CD14-positive monocyte (primary cell): Measurements from ENCODE around the gene CD2AP. TPM values are rescaled to one million over a fixed set of nuclear protein-coding genes. Genes with fewer than 3 reads are reported as not detected.

ENCODE experiments used
- DNase-seq, 3 donors: peaks; one replicate each; pipeline ENCODE4 v3.0.0-alpha.2; 2011 to 2022
- H2AFZ ChIP-seq: 2 replicates; pipeline ENCODE4 v1.6.0; 2012; ENCODE audit warnings: mild to moderate bottlenecking, low read depth, low read length, inconsistent platforms; ENCODE audit not compliant: insufficient read depth, poor library complexity, severe bottlenecking
- H3K27ac ChIP-seq, 2 donors: 1 replicate in 1 of 2; 2 replicates in 1 of 2; pipeline ENCODE4 v1.5.1; 2012 to 2013; ENCODE audit warnings: low read length in 2 of 2, control low read depth in 1 of 2, inconsistent platforms in 1 of 2, low read depth in 1 of 2, mild to moderate bottlenecking in 1 of 2
- H3K27me3 ChIP-seq, 2 donors: one replicate each; pipeline versions ENCODE4 v1.6.0 to v1.6.1; 2011 to 2013; ENCODE audit warnings: low read length in 2 of 2; ENCODE audit not compliant: control insufficient read depth in 2 of 2, insufficient read depth in 2 of 2
- H3K36me3 ChIP-seq, 2 donors: replicated peaks in 1 of 2; 1 replicate in 1 of 2; 2 replicates in 1 of 2; pipeline versions ENCODE4 v1.5.1 to v1.6.1; 2012 to 2013; ENCODE audit warnings: low read length in 2 of 2, control low read depth in 1 of 2, inconsistent platforms in 1 of 2, mild to moderate bottlenecking in 1 of 2; ENCODE audit not compliant: insufficient read depth in 2 of 2, control insufficient read depth in 1 of 2
- H3K4me1 ChIP-seq, 2 donors: 1 replicate in 1 of 2; 2 replicates in 1 of 2; pipeline versions ENCODE4 v1.5.1 to v1.6.1; 2012 to 2013; ENCODE audit warnings: low read length in 2 of 2, control low read depth in 1 of 2, inconsistent platforms in 1 of 2, mild to moderate bottlenecking in 1 of 2, moderate library complexity in 1 of 2; ENCODE audit not compliant: insufficient read depth in 2 of 2, control insufficient read depth in 1 of 2
- H3K4me2 ChIP-seq: replicated peaks from 2 replicates; pipeline ENCODE3; 2012; ENCODE audit warnings: low read length, moderate library complexity, mild to moderate bottlenecking; ENCODE audit not compliant: poor library complexity, severe bottlenecking; ENCODE audit errors: extremely low read depth
- H3K4me3 ChIP-seq, 3 experiments: fragments of 200-600 bp in 1 of 3; sonication (generic) in 1 of 3; replicated peaks in 1 of 3; 1 replicate in 2 of 3; 2 replicates in 1 of 3; pipeline ENCODE4 v1.5.1; 2011 to 2013; ENCODE audit warnings: low read length in 3 of 3, mild to moderate bottlenecking in 3 of 3, control low read depth in 2 of 3, low read depth in 2 of 3, inconsistent platforms in 1 of 3, moderate library complexity in 1 of 3
- H3K79me2 ChIP-seq: 2 replicates; pipeline ENCODE4 v1.6.0; 2012; ENCODE audit warnings: mild to moderate bottlenecking, control low read depth, inconsistent platforms, low read length, moderate library complexity; ENCODE audit not compliant: insufficient read depth
- H3K9ac ChIP-seq: 2 replicates; pipeline ENCODE4 v1.6.0; 2017; ENCODE audit warnings: low read length, mild to moderate bottlenecking; ENCODE audit not compliant: insufficient read depth, poor library complexity, severe bottlenecking
- H3K9me3 ChIP-seq, 2 donors: replicated peaks in 1 of 2; 1 replicate in 1 of 2; 2 replicates in 1 of 2; pipeline versions ENCODE4 v1.5.1 to v1.6.1; 2012 to 2013; ENCODE audit warnings: low read length in 2 of 2, control low read depth in 1 of 2; ENCODE audit not compliant: control insufficient read depth in 1 of 2, insufficient read depth in 1 of 2
- H4K20me1 ChIP-seq: 2 replicates; pipeline ENCODE4 v1.6.0; 2012; ENCODE audit warnings: mild to moderate bottlenecking, low read length, control low read depth, moderate library complexity; ENCODE audit not compliant: insufficient read depth
- H3K27ac Mint-ChIP-seq, 7 donors: one replicate each; pipeline ENCODE4 v1.8.0; 2020; ENCODE audit warnings: mild to moderate bottlenecking in 7 of 7, mixed read lengths in 7 of 7, moderate library complexity in 6 of 7, inconsistent platforms in 2 of 7
- H3K27me3 Mint-ChIP-seq, 3 donors: one replicate each; pipeline ENCODE4 v1.8.0; 2021 to 2022; ENCODE audit warnings: low read depth in 3 of 3, mild to moderate bottlenecking in 3 of 3, mixed read lengths in 3 of 3, moderate library complexity in 3 of 3, inconsistent platforms in 1 of 3
- H3K36me3 Mint-ChIP-seq, 2 donors: one replicate each; pipeline ENCODE4 v1.8.0; 2020; ENCODE audit warnings: mixed read lengths in 2 of 2, inconsistent platforms in 1 of 2, mild to moderate bottlenecking in 1 of 2
- H3K4me1 Mint-ChIP-seq: one replicate; pipeline ENCODE4 v1.8.0; 2020; ENCODE audit warnings: mild to moderate bottlenecking, mixed read lengths
- H3K4me3 Mint-ChIP-seq, 2 donors: one replicate each; pipeline ENCODE4 v1.8.0; 2020; ENCODE audit warnings: mild to moderate bottlenecking in 2 of 2, mixed read lengths in 2 of 2, moderate library complexity in 1 of 2
- H3K9me3 Mint-ChIP-seq, 7 donors: one replicate each; pipeline ENCODE4 v1.8.0; 2020 to 2022; ENCODE audit warnings: mixed read lengths in 7 of 7, mild to moderate bottlenecking in 6 of 7, moderate library complexity in 6 of 7, inconsistent platforms in 2 of 7
- CTCF ChIP-seq: fragments of 200-600 bp; IDR thresholded peaks from one replicate; pipeline ENCODE4 v1.8.0; 2022; ENCODE audit warnings: antibody characterized with exemption, mild to moderate bottlenecking
- WGBS: methylation state at CpG from one replicate; pipeline ENCODE4 v1.1.5; 2013; ENCODE audit warnings: missing lambda C conversion rate; ENCODE audit not compliant: insufficient coverage; 5-methylcytosine and 5-hydroxymethylcytosine counted together
- intact Hi-C, 2 donors: fragments of 100-400 bp; cut with micrococcal nuclease; formaldehyde crosslinking; loops; one replicate each; pipeline versions ENCODE4 v1.15.0 to v1.15.1; 2023
- polyA plus RNA-seq, 3 donors: library from polyadenylated mRNA; depleted of rRNA in 1 of 3; unstranded in 2 of 3; stranded (reverse) in 1 of 3; fragments of 300-500 nt in 2 of 3; fragments of >200 nt in 1 of 3; fragmentation: Illumina TruSeq in 2 of 3; gene quantifications; 1 replicate in 2 of 3; 2 replicates in 1 of 3; pipeline ENCODE4 v1.2.3, GENCODE V29; 2012 to 2021

CD2AP gene
- polyA plus RNA-seq, 3 donors: 1.5 to 2.4 (median 2.0) TPM

- no peak for DNase-seq
- H2AFZ ChIP-seq: no peak overlapping the region
- H3K27me3 Mint-ChIP-seq: peaks cover 0 to 6% (median 2%) of the 10 kb centered on the region in 3 donors
- H3K4me3 ChIP-seq: no peak overlapping the region
- no peaks in the 10 kb centered on the region for H3K27me3 ChIP-seq
- intact Hi-C loops: no loop called here
- no peak overlapping the region for H3K27ac Mint-ChIP-seq
- 86% methylated on average over 1 of the region's 2 CpGs for WGBS
- peaks cover 3 to 14% (median 12%) of the 10 kb centered on the region in 7 donors for H3K9me3 Mint-ChIP-seq
- no peak for TF ChIP-seq CTCF
- peaks cover 0 to 1% of the 10 kb centered on the region in 2 donors for H3K36me3 Mint-ChIP-seq
- no peaks in the 10 kb centered on the region for H3K36me3 ChIP-seq
- H3K27ac ChIP-seq: no peak overlapping the region
- no peak overlapping the region for H3K4me3 Mint-ChIP-seq
- peaks cover 26 to 28% of the 10 kb centered on the region in 2 donors for H3K4me1 ChIP-seq
- H4K20me1 ChIP-seq: no peaks in the 10 kb centered on the region
- no peak overlapping the region for H3K9ac ChIP-seq
- H3K4me1 Mint-ChIP-seq: peaks cover 29% of the 10 kb centered on the region
- peaks cover 7% of the 10 kb centered on the region in 2 donors for H3K9me3 ChIP-seq
- no peaks in the 10 kb centered on the region for H3K79me2 ChIP-seq
- H3K4me2 ChIP-seq: no peak overlapping the region
Observed at GRCh38 chr6:47435254-47435612, 42.4 kb upstream of the CD2AP start.

- no peak for TF ChIP-seq CTCF
- Histone ChIP-seq H3K9me3 (no peaks in the 10 kb centered on the region), H3K4me2 (peak overlapping the region; percentile 27), H3K27ac (no peak overlapping the region), H3K79me2 (no peaks in the 10 kb centered on the region), H3K4me3 (no peak overlapping the region), H3K27me3 (no peaks in the 10 kb centered on the region), H3K36me3 (no peaks in the 10 kb centered on the region), H2AFZ (peak overlapping the region; percentile 21), H3K4me1 (peaks cover 26 to 28% of the 10 kb centered on the region in 2 donors), H3K9ac (no peak overlapping the region), H4K20me1 (no peaks in the 10 kb centered on the region)
- Mint-ChIP-seq H3K36me3 (peaks cover 0 to 1% of the 10 kb centered on the region in 2 donors), H3K4me3 (peak overlapping the region in 1 of 2 donors; percentile 32), H3K27me3 (peaks cover 0 to 6% (median 2%) of the 10 kb centered on the region in 3 donors), H3K27ac (peak overlapping the region in 3 of 7 donors; percentile 38 to 83 (median 72)), H3K9me3 (peaks cover 0 to 4% (median 0%) of the 10 kb centered on the region in 7 donors), H3K4me1 (peaks cover 33% of the 10 kb centered on the region)
- DNase-seq: peak in 2 of 3 donors; percentile 13 to 24
- WGBS: 18% methylated on average over 2 of the region's 4 CpGs
- intact Hi-C loops: no loop called here
Observed at GRCh38 chr6:47437592-47437991, 40.0 kb upstream of the CD2AP start.
